GM11168 (cell line): Measurements from ENCODE around the gene AIG1.
"Not testable (repeated sequence)": the region's sequence is repeated elsewhere in the genome, so short reads cannot be mapped to it uniquely, and the experiment has no call there.

Experiments
- in situ Hi-C: fragments of 300-500 bp; cut with MboI; formaldehyde crosslinking; loops from one replicate; pipeline ENCODE4 v1.12.0; 2022; ENCODE audit warnings: low sequenced_read_pairs; ENCODE audit not compliant: unreplicated experiment

AIG1 gene

GRCh38 chr6:143158113-143158581, 97.5 kb downstream of the AIG1 start:
- in situ Hi-C loops, result no loop called here

GRCh38 chr6:143159001-143159400, 98.3 kb downstream of the AIG1 start:
- in situ Hi-C loops, result no loop called here

GRCh38 chr6:143160015-143160414, 99.3 kb downstream of the AIG1 start:
- in situ Hi-C loops, result no loop called here

GRCh38 chr6:143160439-143161220, 99.9 kb downstream of the AIG1 start:
- in situ Hi-C loops, result no loop called here

- in situ Hi-C loops, result no loop called here
These were observed 102.9 kb downstream of the AIG1 start for GRCh38 chr6:143163621-143164020.

- in situ Hi-C loops, result no loop called here
These were observed 103.9 kb downstream of the AIG1 start for GRCh38 chr6:143164565-143165105.

GRCh38 chr6:143165315-143165855, 104.7 kb downstream of the AIG1 start:
- in situ Hi-C loops, result no loop called here

GRCh38 chr6:143166247-143166695, 105.6 kb downstream of the AIG1 start:
- in situ Hi-C loops, result no loop called here

- in situ Hi-C loops, result no loop called here
These were observed 106.5 kb downstream of the AIG1 start for GRCh38 chr6:143167224-143167623.

- in situ Hi-C loops, result not testable (repeated sequence)
These were observed 107.7 kb downstream of the AIG1 start for GRCh38 chr6:143168396-143168816.

- in situ Hi-C loops, result no loop called here
These were observed 108.8 kb downstream of the AIG1 start for GRCh38 chr6:143169440-143169839.

GRCh38 chr6:143174516-143174915, 113.8 kb downstream of the AIG1 start:
- in situ Hi-C loops, result no loop called here

- in situ Hi-C loops, result no loop called here
These were observed 114.3 kb downstream of the AIG1 start for GRCh38 chr6:143174951-143175350.

- in situ Hi-C loops, result no loop called here
These were observed 115.7 kb downstream of the AIG1 start for GRCh38 chr6:143176090-143177021.

- in situ Hi-C loops, result no loop called here
These were observed 117.0 kb downstream of the AIG1 start for GRCh38 chr6:143177706-143178105.

GRCh38 chr6:143179096-143179495, 118.4 kb downstream of the AIG1 start:
- in situ Hi-C loops, result no loop called here

GRCh38 chr6:143179901-143180612, 119.4 kb downstream of the AIG1 start:
- in situ Hi-C loops, result no loop called here

- in situ Hi-C loops, result no loop called here
These were observed 120.1 kb downstream of the AIG1 start for GRCh38 chr6:143180826-143181225.

- in situ Hi-C loops, result no loop called here
These were observed 123.0 kb downstream of the AIG1 start for GRCh38 chr6:143183666-143184065.

- in situ Hi-C loops, result no loop called here
These were observed 124.6 kb downstream of the AIG1 start for GRCh38 chr6:143185288-143185687.
